Measurements from ENCODE around the gene MAD1L1. TPM values are rescaled to one million over a fixed set of nuclear protein-coding genes. Genes with fewer than 3 reads are reported as not detected.
"Not testable (repeated sequence)": the region's sequence is repeated elsewhere in the genome, so short reads cannot be mapped to it uniquely, and the experiment has no call there.

The MAD1L1 gene
- total RNA-seq, 1 experiment from 2014 or later: 78.6 TPM

DNA sequence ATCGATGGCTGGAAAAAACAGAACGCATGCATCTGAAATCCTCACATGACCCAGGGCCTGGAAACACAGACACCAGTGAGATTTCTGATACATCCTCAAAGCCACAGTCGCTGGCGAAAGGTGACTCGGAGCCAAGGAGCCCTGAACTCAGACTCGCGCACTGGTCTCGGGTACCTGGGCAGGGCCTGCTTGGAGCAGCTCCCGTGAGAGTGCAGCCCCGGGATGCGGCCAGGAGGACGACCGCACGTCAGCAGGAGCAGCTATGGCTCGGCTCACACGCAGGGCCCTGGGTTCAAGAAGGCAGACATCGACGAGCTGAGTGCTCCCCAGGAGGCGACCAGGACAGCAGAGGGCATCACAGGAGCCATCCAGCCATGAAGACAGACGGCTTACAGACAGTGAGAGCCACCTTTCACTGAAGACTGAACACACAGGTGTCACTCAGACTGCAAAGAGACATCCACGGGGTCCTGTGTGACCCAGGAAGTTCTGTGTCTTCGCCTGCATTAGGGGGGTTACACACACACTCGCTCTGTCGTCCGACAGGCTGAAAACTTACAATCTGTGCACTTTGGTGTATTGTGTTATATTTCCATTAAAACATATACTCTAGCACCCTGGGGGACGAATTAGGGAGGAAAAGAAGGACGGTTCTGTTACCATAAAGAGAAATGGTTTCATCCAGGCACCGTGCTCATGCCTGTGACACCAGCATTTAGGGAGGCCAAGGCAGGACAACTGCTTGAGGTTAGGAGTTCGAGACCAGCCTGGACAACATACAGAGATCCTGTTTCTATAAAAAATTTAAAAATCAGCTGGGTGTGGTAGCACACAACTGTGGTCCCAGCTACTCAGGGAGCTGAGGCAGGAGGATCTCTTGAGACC is 227.7 kb downstream of the MAD1L1 start:
- no peak for DNase-seq (ENCODE audit: low read depth)

GRCh38 chr7:2003931-2004812 is 228.6 kb downstream of the MAD1L1 start:
- DNase-seq (ENCODE audit: low read depth): no peak

GRCh38 chr7:2003451-2003930 is 229.3 kb downstream of the MAD1L1 start:
- no peak for DNase-seq (ENCODE audit: low read depth)

GRCh38 chr7:2002561-2003450 is 229.9 kb downstream of the MAD1L1 start:
- DNase-seq (ENCODE audit: low read depth): no peak

DNA sequence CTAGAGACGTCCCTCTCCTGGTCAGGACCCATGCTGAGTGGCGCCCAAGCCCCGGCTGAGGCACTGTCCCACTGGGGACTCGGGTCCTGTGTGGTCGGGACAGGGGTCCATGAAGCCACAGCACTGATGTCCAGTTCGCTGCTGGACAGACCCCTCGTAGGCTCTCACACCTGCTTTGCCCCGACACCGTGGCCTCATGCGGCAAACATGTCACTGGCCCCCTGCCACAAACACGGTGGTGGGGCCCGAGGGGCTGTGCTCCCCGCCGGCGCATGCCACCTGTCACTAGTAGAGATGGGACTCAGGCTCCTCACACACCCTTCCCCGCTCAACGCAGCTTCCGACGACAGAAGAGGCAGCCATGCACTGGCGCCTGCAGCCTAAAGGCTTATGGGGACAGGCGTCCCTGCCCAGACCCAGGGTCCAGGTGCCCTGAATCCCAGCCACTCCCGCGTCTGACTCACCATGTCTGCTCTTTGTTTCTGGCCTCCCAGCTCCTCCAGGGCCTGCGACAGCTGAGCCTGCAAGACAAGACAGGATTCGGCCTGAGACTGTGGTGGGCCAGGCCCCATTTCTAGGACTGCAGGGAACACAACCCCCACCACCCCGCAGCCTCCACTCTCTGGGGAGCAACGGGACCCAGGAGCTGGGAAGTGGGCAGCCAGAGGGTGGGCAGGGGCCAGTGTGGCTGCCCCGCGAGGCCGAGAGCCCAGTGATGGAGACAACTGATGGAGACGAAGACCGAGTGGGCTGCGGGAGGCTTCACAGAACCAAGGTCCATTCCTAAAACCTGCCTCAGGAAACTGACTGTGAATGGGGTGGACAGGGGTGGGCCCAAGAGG is 230.9 kb downstream of the MAD1L1 start:
- DNase-seq (ENCODE audit: low read depth): no peak

DNA sequence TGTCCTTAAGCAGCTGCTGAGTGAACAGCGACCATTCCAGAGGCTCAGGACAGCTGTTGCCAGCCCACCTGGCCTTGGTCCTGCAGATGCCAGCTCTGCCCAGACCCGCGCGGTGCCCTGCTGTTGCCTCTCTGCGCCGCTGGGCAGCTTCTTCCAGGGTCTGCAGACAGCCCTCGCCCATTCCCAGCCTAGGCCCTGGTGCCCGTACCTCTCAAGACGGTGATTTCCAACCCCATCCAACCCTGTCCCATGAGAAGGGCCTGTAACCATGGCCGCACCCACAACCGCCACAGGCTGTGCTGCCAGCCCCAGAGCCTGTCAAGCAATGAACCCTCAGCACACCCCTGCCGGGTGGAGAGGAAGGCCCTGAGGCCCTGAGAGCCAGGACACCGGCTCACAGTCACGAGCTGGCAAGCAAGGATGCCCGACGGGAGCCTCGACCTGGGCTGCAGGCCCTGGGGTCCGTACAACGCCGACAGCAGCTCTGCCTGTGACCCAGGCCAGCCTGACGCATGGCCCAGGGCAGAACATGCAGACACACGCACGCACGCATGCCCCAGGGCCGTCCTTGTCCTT is 231.9 kb downstream of the MAD1L1 start:
- DNase-seq (ENCODE audit: low read depth): no peak

- no peak for DNase-seq (ENCODE audit: low read depth)
Measured at GRCh38 chr7:2000153-2000687, 232.5 kb downstream of the MAD1L1 start.

- DNase-seq (ENCODE audit: low read depth): no peak
Measured at GRCh38 chr7:1999278-1999984, 233.3 kb downstream of the MAD1L1 start.

- DNase-seq (ENCODE audit: low read depth): no peak
Measured at GRCh38 chr7:1998146-1998545, 234.6 kb downstream of the MAD1L1 start.

- no peak for DNase-seq (ENCODE audit: low read depth)
Measured at GRCh38 chr7:1997537-1998076, 235.1 kb downstream of the MAD1L1 start.

DNA sequence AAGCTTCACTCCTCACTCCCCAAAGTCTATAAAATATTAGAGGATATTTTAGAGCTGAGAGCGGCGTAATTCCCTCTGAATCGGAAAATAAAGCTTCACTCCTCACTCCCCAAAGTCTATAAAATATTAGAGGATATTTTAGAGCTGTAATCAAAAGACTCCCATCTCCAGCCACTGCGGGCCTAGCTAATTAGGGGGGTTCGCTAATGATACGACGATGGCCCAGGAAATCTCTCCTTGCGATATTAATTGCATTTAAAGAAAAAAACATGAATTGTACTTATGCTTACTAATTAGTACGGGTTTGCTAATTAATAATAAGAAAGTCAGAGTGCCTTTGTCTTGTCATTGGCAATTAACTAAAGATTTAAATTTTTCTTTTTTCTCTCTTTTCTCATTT is 235.9 kb downstream of the MAD1L1 start:
- DNase-seq (ENCODE audit: low read depth): no peak

- not testable (repeated sequence) for DNase-seq (ENCODE audit: low read depth)
Measured at GRCh38 chr7:1995911-1996420, 236.8 kb downstream of the MAD1L1 start.

GRCh38 chr7:1995426-1995825 is 237.3 kb downstream of the MAD1L1 start:
- DNase-seq (ENCODE audit: low read depth): no peak

DNA sequence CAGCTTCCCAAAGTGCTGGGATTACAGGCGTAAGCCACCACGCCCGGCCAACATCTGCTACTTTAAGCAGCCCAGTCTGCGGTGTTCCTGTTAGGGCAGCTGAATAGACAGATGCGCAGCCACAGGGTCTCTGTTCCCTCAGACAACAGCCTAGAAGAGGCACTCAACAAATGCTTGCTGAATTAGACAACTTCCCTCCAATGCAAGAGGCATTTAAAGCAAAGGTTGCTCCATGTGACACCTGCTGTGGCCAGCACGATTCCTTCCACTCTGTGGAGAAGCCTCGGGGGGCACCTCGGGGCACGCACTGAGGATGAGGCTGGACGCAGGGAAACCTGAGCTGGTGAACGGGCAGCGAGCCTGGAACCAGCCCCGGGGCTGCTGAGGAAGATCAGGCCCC is 237.8 kb downstream of the MAD1L1 start:
- DNase-seq (ENCODE audit: low read depth): no peak

- no peak for DNase-seq (ENCODE audit: low read depth)
Measured at GRCh38 chr7:1993776-1994740, 238.7 kb downstream of the MAD1L1 start.

- DNase-seq (ENCODE audit: low read depth): no peak
Measured at GRCh38 chr7:1993031-1993695, 239.6 kb downstream of the MAD1L1 start.

DNA sequence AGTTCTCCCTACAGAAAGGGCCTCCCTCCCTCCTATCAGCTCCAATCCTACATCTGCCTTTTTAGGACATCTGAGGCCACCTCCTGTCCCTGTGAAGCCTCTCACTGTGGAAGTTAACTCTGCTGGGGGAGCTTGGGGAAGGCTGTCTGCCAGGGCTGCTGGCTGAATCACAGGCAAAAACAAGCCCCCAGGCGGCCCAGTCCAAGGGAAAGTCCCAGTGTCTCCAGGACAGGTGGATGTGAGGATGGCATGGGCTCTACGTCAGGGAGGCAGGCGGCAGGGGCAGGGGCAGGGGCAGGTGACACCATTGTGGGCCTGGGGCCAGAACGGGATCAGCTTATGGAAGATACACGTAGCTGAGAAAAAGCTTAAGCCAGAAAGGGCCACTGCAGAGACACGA is 240.2 kb downstream of the MAD1L1 start:
- DNase-seq (ENCODE audit: low read depth): no peak

Data from LHCN-M2 (cell line).